DOHH2 (cell line): ENCODE results near the gene TXNDC9.

ENCODE experiments used
- H3F3A ChIP-seq: fragments of 200-600 bp; sonication (generic), shearing (Covaris generic); 2 replicates; pipeline ENCODE4 v1.6.0; 2016; ENCODE audit warnings: antibody characterized with exemption, mild to moderate bottlenecking; ENCODE audit not compliant: control insufficient read depth, insufficient read depth
- H3K27ac ChIP-seq: fragments of 200-600 bp; sonication (generic); 2 replicates; pipeline ENCODE4 v1.5.1; 2014; ENCODE audit warnings: low read depth, mild to moderate bottlenecking, low read length, moderate library complexity
- H3K27me3 ChIP-seq: fragments of 200-600 bp; sonication (generic); 2 replicates; pipeline ENCODE4 v1.6.1; 2014; ENCODE audit warnings: mild to moderate bottlenecking, low read length, mixed read lengths; ENCODE audit not compliant: control insufficient read depth
- H3K36me3 ChIP-seq: fragments of 200-600 bp; sonication (generic); 2 replicates; pipeline ENCODE4 v1.6.1; 2014; ENCODE audit warnings: mild to moderate bottlenecking, low read length, moderate library complexity, mixed read lengths; ENCODE audit not compliant: control insufficient read depth
- H3K4me1 ChIP-seq: fragments of 200-600 bp; sonication (generic); 2 replicates; pipeline ENCODE4 v1.6.1; 2014; ENCODE audit warnings: mild to moderate bottlenecking, low read length, mixed read lengths; ENCODE audit not compliant: control insufficient read depth
- H3K4me2 ChIP-seq: fragments of 200-600 bp; sonication (generic); 2 replicates; pipeline ENCODE4 v1.6.0; 2014; ENCODE audit warnings: mild to moderate bottlenecking, low read length, moderate library complexity
- H3K4me3 ChIP-seq: fragments of 200-600 bp; sonication (generic); 2 replicates; pipeline ENCODE4 v1.5.1; 2014; ENCODE audit warnings: mild to moderate bottlenecking, low read length, mixed read lengths
- H3K79me2 ChIP-seq: fragments of 200-600 bp; sonication (generic); 2 replicates; pipeline ENCODE4 v1.6.1; 2014; ENCODE audit warnings: mild to moderate bottlenecking, low read length, mixed read lengths; ENCODE audit not compliant: control insufficient read depth
- H3K9me2 ChIP-seq: fragments of 200-600 bp; sonication (generic); replicated peaks from 2 replicates; pipeline ENCODE4 v1.6.1; 2014; ENCODE audit warnings: mild to moderate bottlenecking, low read length, mixed read lengths; ENCODE audit not compliant: control insufficient read depth
- H3K9me3 ChIP-seq: fragments of 200-600 bp; sonication (generic); 2 replicates; pipeline ENCODE4 v1.6.1; 2014; ENCODE audit warnings: antibody characterized with exemption, low read length, mixed read lengths; ENCODE audit not compliant: control insufficient read depth, insufficient read depth
- H4K20me1 ChIP-seq: fragments of 200-600 bp; sonication (generic); 2 replicates; pipeline ENCODE4 v1.6.0; 2014; ENCODE audit warnings: low read depth, mild to moderate bottlenecking, antibody characterized with exemption, low read length, moderate library complexity; ENCODE audit not compliant: control insufficient read depth, insufficient read depth
- CTCF ChIP-seq: fragments of 200-600 bp; sonication (generic); IDR thresholded peaks from one replicate; pipeline ENCODE4 v1.5.1; 2014; ENCODE audit warnings: antibody characterized with exemption, mild to moderate bottlenecking, low read depth, low read length; ENCODE audit not compliant: poor library complexity, severe bottlenecking
- EZH2phosphoT487 ChIP-seq: fragments of 200-600 bp; sonication (generic); IDR thresholded peaks from 2 replicates; pipeline ENCODE4 v1.6.1; 2017; ENCODE audit warnings: borderline replicate concordance, mild to moderate bottlenecking, antibody characterized with exemption, low read length, moderate library complexity, mixed read lengths

The TXNDC9 gene

GRCh38 chr2:99377879-99378278 lies 41.7 kb upstream of the TXNDC9 start:
- no peak overlapping the region for H3K4me3 ChIP-seq
- no peaks in the 10 kb centered on the region for H3K27me3 ChIP-seq
- peaks cover 11% of the 10 kb centered on the region for H3F3A ChIP-seq
- no peak overlapping the region for H3K27ac ChIP-seq
- H3K9me2 ChIP-seq = no peaks in the 10 kb centered on the region
- H4K20me1 ChIP-seq = no peaks in the 10 kb centered on the region
- no peaks in the 10 kb centered on the region for H3K9me3 ChIP-seq
- no peaks in the 10 kb centered on the region for H3K4me1 ChIP-seq
- no peak overlapping the region for H3K4me2 ChIP-seq
- no peak for TF ChIP-seq CTCF
- no peak for TF ChIP-seq EZH2phosphoT487
- peaks cover 94% of the 10 kb centered on the region for H3K36me3 ChIP-seq
- H3K79me2 ChIP-seq = no peaks in the 10 kb centered on the region; the same call in 1 of the 2 replicates

GRCh38 chr2:99376254-99376864 lies 40.2 kb upstream of the TXNDC9 start:
- no peaks in the 10 kb centered on the region for H3K4me1 ChIP-seq
- TF ChIP-seq CTCF (no peak), EZH2phosphoT487 (no peak)
- H3K4me2 ChIP-seq = no peak overlapping the region
- no peaks in the 10 kb centered on the region for H3K9me3 ChIP-seq
- H3K36me3 ChIP-seq = peaks cover 92% of the 10 kb centered on the region
- peaks cover 9% of the 10 kb centered on the region for H3F3A ChIP-seq
- H3K4me3 ChIP-seq = no peak overlapping the region
- H3K27me3 ChIP-seq = no peaks in the 10 kb centered on the region
- H3K9me2 ChIP-seq = no peaks in the 10 kb centered on the region
- H3K27ac ChIP-seq = no peak overlapping the region
- no peaks in the 10 kb centered on the region; the same call in 1 of the 2 replicates for H3K79me2 ChIP-seq
- H4K20me1 ChIP-seq = no peaks in the 10 kb centered on the region

- Histone ChIP-seq H3K27ac (no peak overlapping the region), H3K9me3 (no peaks in the 10 kb centered on the region), H4K20me1 (no peaks in the 10 kb centered on the region), H3K9me2 (no peaks in the 10 kb centered on the region), H3K27me3 (no peaks in the 10 kb centered on the region), H3K79me2 (no peaks in the 10 kb centered on the region; the same call in 1 of the 2 replicates), H3K4me2 (no peak overlapping the region), H3F3A (peaks cover 5% of the 10 kb centered on the region), H3K4me3 (no peak overlapping the region), H3K36me3 (peaks cover 90% of the 10 kb centered on the region), H3K4me1 (no peaks in the 10 kb centered on the region)
- no peak for TF ChIP-seq EZH2phosphoT487
- TF ChIP-seq CTCF = no peak
These were observed 38.6 kb upstream of the TXNDC9 start for GRCh38 chr2:99374747-99375146.
